Heart left ventricle (tissue), 13 donors: ENCODE results near the gene HEBP1.

ENCODE experiments used
- POLR2A ChIP-seq, 2 donors: fragments of 450-650 bp; IDR thresholded peaks; one replicate each; pipeline ENCODE4 v1.6.1; 2017; ENCODE audit warnings: antibody characterized with exemption in 2 of 2, mild to moderate bottlenecking in 2 of 2, moderate library complexity in 2 of 2
- TF ChIP-seq, protein P1 (sequence below), 12 donors: fragments of 200-600 bp; sonication (generic) in 4 of 12; IDR thresholded peaks; one replicate each; pipeline versions ENCODE4 v1.5.0 to v1.8.0; 2018 to 2022; ENCODE audit warnings: antibody characterized with exemption in 12 of 12, mild to moderate bottlenecking in 5 of 12
- donor health status: ischemic (EF 13 %, LVEDD 7.1; RV severe dilation, severe dysfunction).
- donor health status: DM: no; HTN: yes; CAD: no.
- donor health status: DM: no; HTN: no; CAD: no.
- donor health status: ischemic (EF 25% LVEDD 6.9; RV normal size, moderate dysfunction).
- donor health status: ischemic (EF 25% LVEDD 5.7; RV mildly dilated, moderate dysfunction).
- donor health status: ischemic (EF 35%, LVEDD 5.7; RV mildly dilated, moderate dysfunction).
- donor health status: nonischemic (EF 11% LVEDD 7.7; RV severe dilation, severe dysfunction).
- donor health status: DM: yes; HTN: yes; CAD: no.
- donor health status: PGD.
- donor health status: ischemic (EF 29% LVEDD 5.4; RV normal size, mild dysfunction).
- donor health status: nonischemic (EF 23%, LVEDD 6.1; RV moderate dilation, normal function).

DNA sequence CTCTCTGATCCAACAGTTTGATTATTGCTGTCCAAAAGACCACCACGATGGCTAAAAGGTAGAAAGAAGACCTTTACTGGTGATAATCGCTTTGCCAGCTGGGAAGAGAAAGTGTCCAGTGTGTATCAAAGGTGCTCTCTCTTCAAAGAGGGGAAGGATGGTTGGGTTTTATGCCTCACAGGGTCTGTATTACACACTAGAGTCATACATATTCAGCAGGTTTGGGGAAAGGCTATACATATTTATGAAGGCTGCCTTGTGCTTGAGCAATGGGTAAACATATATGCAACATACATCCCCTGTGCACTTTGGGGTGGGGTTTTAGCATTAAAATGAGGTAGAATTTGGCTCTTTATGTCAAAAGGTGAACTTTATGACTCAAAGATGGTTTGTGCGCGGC, 66.3 kb downstream of the HEBP1 start:
- TF ChIP-seq, protein P1, sequence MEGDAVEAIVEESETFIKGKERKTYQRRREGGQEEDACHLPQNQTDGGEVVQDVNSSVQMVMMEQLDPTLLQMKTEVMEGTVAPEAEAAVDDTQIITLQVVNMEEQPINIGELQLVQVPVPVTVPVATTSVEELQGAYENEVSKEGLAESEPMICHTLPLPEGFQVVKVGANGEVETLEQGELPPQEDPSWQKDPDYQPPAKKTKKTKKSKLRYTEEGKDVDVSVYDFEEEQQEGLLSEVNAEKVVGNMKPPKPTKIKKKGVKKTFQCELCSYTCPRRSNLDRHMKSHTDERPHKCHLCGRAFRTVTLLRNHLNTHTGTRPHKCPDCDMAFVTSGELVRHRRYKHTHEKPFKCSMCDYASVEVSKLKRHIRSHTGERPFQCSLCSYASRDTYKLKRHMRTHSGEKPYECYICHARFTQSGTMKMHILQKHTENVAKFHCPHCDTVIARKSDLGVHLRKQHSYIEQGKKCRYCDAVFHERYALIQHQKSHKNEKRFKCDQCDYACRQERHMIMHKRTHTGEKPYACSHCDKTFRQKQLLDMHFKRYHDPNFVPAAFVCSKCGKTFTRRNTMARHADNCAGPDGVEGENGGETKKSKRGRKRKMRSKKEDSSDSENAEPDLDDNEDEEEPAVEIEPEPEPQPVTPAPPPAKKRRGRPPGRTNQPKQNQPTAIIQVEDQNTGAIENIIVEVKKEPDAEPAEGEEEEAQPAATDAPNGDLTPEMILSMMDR (IDR thresholded peaks at IDR 0.05), result no peak
- no peak for TF ChIP-seq POLR2A (IDR thresholded peaks at IDR 0.05)
